HFFc6 (cell line): ENCODE measurements around the gene HOPX. TPM values are rescaled to one million over a fixed set of nuclear protein-coding genes. Genes with fewer than 3 reads are reported as not detected.

Source experiments
- DNase-seq: peaks from one replicate; pipeline ENCODE4 v3.0.0-alpha.2; 2018
- H3K27ac Mint-ChIP-seq: 2 replicates; pipeline ENCODE4 v1.8.0; 2020; ENCODE audit warnings: mild to moderate bottlenecking, mixed read lengths
- H3K27me3 Mint-ChIP-seq: 2 replicates; pipeline ENCODE4 v1.8.0; 2021; ENCODE audit warnings: mild to moderate bottlenecking, moderate library complexity, mixed read lengths; ENCODE audit not compliant: insufficient read depth
- H3K36me3 Mint-ChIP-seq: 2 replicates; pipeline ENCODE4 v1.8.0; 2021; ENCODE audit warnings: low read depth, mixed read lengths
- H3K4me1 Mint-ChIP-seq: 2 replicates; pipeline ENCODE4 v1.8.0; 2020; ENCODE audit warnings: low read depth, mixed read lengths
- H3K4me3 Mint-ChIP-seq: 2 replicates; pipeline ENCODE4 v1.8.0; 2020; ENCODE audit warnings: mild to moderate bottlenecking, moderate library complexity, mixed read lengths
- H3K9me3 Mint-ChIP-seq: 2 replicates; pipeline ENCODE4 v1.8.0; 2020; ENCODE audit warnings: mild to moderate bottlenecking, mixed read lengths
- total RNA-seq, 6 experiments: library from RNA; stranded (reverse); fragmentation: NEBNext Ultra II Directional; extraction: Animal tissue kit (Norgen Biotek cat#: 25700); gene quantifications; 2 replicates in 1 of 6; 3 replicates in 5 of 6; pipeline ENCODE4 v1.2.3, GENCODE V29; 2021
- TF ChIP-seq, protein P1 (sequence below): fragments of 200-600 bp; sonication (generic); IDR thresholded peaks from 2 replicates; pipeline ENCODE4 v1.5.0; 2021; ENCODE audit warnings: antibody characterized with exemption, mild to moderate bottlenecking

The HOPX gene
- total RNA-seq, 6 experiments from 2014 or later: not detected

DNA sequence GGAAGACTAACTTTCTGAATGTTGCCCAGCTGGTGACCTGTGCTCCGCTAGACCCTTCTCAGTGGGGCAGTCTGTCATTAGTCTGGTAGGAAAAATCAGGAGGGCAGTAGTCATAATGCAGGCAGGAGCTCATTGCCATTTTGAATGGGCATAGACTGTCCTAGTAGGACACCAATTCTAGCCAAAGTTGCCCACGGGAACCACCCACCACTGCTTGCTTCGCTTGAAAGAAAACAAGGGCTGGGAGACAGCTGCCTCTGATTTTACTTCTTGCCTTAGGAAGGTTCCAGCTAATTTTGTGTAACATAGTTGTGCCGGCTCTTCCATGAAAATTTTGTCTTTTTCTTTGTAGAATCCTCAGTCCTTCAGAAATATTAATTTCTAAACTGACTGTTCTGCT lies 23.3 kb downstream of the HOPX start:
- H3K27me3 Mint-ChIP-seq: peaks cover 59% of the 10 kb centered on the region
- H3K4me3 Mint-ChIP-seq: no peak overlapping the region
- H3K4me1 Mint-ChIP-seq: no peaks in the 10 kb centered on the region

DNA sequence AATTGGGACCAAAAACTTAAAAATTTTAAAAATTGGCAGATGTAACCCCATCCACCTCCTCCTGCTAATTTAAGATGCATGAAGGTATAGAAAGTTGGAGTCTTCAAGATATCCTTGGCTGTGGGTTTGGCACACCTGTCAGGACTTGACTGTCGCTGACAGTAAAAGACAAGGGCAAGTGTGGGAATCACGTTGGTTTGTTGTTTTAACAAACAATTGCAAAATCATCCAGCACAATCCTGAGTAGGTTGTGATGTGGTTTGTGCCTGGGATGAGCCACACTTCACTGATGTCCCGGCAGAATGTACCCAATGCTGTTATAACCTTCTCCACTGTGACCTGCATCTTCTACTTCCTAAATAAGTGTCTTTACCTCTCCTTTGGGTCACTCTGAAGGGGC lies 24.0 kb downstream of the HOPX start:
- H3K27ac Mint-ChIP-seq: no peak overlapping the region
- no peak overlapping the region for H3K4me3 Mint-ChIP-seq
- peaks cover 60% of the 10 kb centered on the region for H3K27me3 Mint-ChIP-seq
- TF ChIP-seq, protein P1, sequence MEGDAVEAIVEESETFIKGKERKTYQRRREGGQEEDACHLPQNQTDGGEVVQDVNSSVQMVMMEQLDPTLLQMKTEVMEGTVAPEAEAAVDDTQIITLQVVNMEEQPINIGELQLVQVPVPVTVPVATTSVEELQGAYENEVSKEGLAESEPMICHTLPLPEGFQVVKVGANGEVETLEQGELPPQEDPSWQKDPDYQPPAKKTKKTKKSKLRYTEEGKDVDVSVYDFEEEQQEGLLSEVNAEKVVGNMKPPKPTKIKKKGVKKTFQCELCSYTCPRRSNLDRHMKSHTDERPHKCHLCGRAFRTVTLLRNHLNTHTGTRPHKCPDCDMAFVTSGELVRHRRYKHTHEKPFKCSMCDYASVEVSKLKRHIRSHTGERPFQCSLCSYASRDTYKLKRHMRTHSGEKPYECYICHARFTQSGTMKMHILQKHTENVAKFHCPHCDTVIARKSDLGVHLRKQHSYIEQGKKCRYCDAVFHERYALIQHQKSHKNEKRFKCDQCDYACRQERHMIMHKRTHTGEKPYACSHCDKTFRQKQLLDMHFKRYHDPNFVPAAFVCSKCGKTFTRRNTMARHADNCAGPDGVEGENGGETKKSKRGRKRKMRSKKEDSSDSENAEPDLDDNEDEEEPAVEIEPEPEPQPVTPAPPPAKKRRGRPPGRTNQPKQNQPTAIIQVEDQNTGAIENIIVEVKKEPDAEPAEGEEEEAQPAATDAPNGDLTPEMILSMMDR: no peak
- no peaks in the 10 kb centered on the region for H3K9me3 Mint-ChIP-seq
- H3K4me1 Mint-ChIP-seq: no peaks in the 10 kb centered on the region
- DNase-seq: no peak
- H3K36me3 Mint-ChIP-seq: no peaks in the 10 kb centered on the region

More for the DNA sequence above, 23.3 kb downstream of the HOPX start:
- TF ChIP-seq, protein P1: no peak
- H3K36me3 Mint-ChIP-seq: no peaks in the 10 kb centered on the region
- no peaks in the 10 kb centered on the region for H3K9me3 Mint-ChIP-seq
- no peak overlapping the region for H3K27ac Mint-ChIP-seq
- no peak for DNase-seq

GRCh38 chr4:56656346-56656643 lies 24.8 kb downstream of the HOPX start:
- Mint-ChIP-seq H3K9me3 (no peaks in the 10 kb centered on the region), H3K36me3 (no peaks in the 10 kb centered on the region), H3K4me1 (no peaks in the 10 kb centered on the region), H3K27ac (no peak overlapping the region), H3K4me3 (no peak overlapping the region), H3K27me3 (peaks cover 63% of the 10 kb centered on the region)
- TF ChIP-seq, protein P1: no peak
- DNase-seq: no peak

GRCh38 chr4:56655627-56656345 lies 25.3 kb downstream of the HOPX start:
- no peak overlapping the region for H3K27ac Mint-ChIP-seq
- no peaks in the 10 kb centered on the region for H3K4me1 Mint-ChIP-seq
- no peaks in the 10 kb centered on the region for H3K9me3 Mint-ChIP-seq
- TF ChIP-seq, protein P1: no peak
- DNase-seq: no peak
- H3K4me3 Mint-ChIP-seq: no peak overlapping the region
- H3K27me3 Mint-ChIP-seq: peaks cover 63% of the 10 kb centered on the region
- H3K36me3 Mint-ChIP-seq: no peaks in the 10 kb centered on the region

- Mint-ChIP-seq H3K27ac (no peak overlapping the region), H3K4me3 (no peak overlapping the region), H3K27me3 (peaks cover 63% of the 10 kb centered on the region), H3K9me3 (no peaks in the 10 kb centered on the region), H3K36me3 (no peaks in the 10 kb centered on the region), H3K4me1 (no peaks in the 10 kb centered on the region)
- TF ChIP-seq, protein P1: no peak
- no peak for DNase-seq
These were observed 25.9 kb downstream of the HOPX start for GRCh38 chr4:56655209-56655626.
